GM12878 (cell line): ENCODE data around the gene ZBTB42.

ENCODE experiments used
- ATF7 ChIP-seq: fragments of 450-650 bp; IDR thresholded peaks from 2 replicates; pipeline ENCODE4 v1.6.1; 2016; ENCODE audit warnings: low read depth, mild to moderate bottlenecking
- CEBPB ChIP-seq, 2 experiments: fragments of 150-350 bp in 1 of 2; IDR thresholded peaks; 2 replicates each; pipeline ENCODE4 v1.6.1; 2012 to 2014; ENCODE audit warnings: low read depth in 2 of 2, low read length in 2 of 2, borderline replicate concordance in 1 of 2, inconsistent platforms in 1 of 2
- EZH2 ChIP-seq: IDR thresholded peaks from 2 replicates; pipeline ENCODE4 v1.6.1; 2012; ENCODE audit warnings: low read depth, mild to moderate bottlenecking, control low read depth, inconsistent platforms, low read length, borderline replicate concordance; ENCODE audit not compliant: control insufficient read depth
- MAX ChIP-seq: IDR thresholded peaks from 2 replicates; pipeline ENCODE4 v1.6.1; 2012; ENCODE audit warnings: low read depth, low read length, improper control_type of control experiment
- POLR2A ChIP-seq: IDR thresholded peaks from 2 replicates; pipeline ENCODE4 v1.6.1; 2011; ENCODE audit warnings: low read depth, mild to moderate bottlenecking, low read length
- POLR2AphosphoS5 ChIP-seq: IDR thresholded peaks from 2 replicates; pipeline ENCODE4 v1.6.1; 2011; ENCODE audit warnings: mild to moderate bottlenecking, low read length, inconsistent platforms
- RFX5 ChIP-seq: IDR thresholded peaks from 2 replicates; pipeline ENCODE4 v1.6.1; 2011; ENCODE audit warnings: low read depth, low read length, improper control_type of control experiment
- SPI1 ChIP-seq: IDR thresholded peaks from 2 replicates; pipeline ENCODE4 v1.6.1; 2011; ENCODE audit warnings: low read depth, mild to moderate bottlenecking, low read length, moderate library complexity, borderline replicate concordance; ENCODE audit not compliant: insufficient read depth
- TAF1 ChIP-seq: IDR thresholded peaks from 2 replicates; pipeline ENCODE4 v1.6.1; 2011; ENCODE audit warnings: mild to moderate bottlenecking, low read depth, low read length, borderline replicate concordance
- ZBTB4 ChIP-seq: fragments of 450-650 bp; formaldehyde crosslinking; IDR thresholded peaks from 2 replicates; pipeline ENCODE4 v1.4.0; 2022; ENCODE audit warnings: mild to moderate bottlenecking, moderate library complexity
- TF ChIP-seq, protein P1 (sequence below), 3 experiments: IDR thresholded peaks in 2 of 3; conservative IDR thresholded peaks in 1 of 3; 2 replicates each; pipeline ENCODE4 v1.5.1; 2011; ENCODE audit warnings: low read depth in 3 of 3, low read length in 3 of 3, mild to moderate bottlenecking in 3 of 3, control low read depth in 2 of 3, moderate library complexity in 2 of 3, inconsistent platforms in 1 of 3, mixed read lengths in 1 of 3; ENCODE audit not compliant: control insufficient read depth in 2 of 3, insufficient read depth in 1 of 3; ENCODE audit errors: extremely low read depth in 1 of 3
- TF ChIP-seq, protein P2 (sequence below): IDR thresholded peaks from 2 replicates; pipeline ENCODE4 v1.6.1; 2011; ENCODE audit warnings: low read depth, low read length, improper control_type of control experiment, borderline replicate concordance

- TF ChIP-seq, protein P1, sequence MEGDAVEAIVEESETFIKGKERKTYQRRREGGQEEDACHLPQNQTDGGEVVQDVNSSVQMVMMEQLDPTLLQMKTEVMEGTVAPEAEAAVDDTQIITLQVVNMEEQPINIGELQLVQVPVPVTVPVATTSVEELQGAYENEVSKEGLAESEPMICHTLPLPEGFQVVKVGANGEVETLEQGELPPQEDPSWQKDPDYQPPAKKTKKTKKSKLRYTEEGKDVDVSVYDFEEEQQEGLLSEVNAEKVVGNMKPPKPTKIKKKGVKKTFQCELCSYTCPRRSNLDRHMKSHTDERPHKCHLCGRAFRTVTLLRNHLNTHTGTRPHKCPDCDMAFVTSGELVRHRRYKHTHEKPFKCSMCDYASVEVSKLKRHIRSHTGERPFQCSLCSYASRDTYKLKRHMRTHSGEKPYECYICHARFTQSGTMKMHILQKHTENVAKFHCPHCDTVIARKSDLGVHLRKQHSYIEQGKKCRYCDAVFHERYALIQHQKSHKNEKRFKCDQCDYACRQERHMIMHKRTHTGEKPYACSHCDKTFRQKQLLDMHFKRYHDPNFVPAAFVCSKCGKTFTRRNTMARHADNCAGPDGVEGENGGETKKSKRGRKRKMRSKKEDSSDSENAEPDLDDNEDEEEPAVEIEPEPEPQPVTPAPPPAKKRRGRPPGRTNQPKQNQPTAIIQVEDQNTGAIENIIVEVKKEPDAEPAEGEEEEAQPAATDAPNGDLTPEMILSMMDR (IDR thresholded peaks at IDR 0.05 in 2 of 3, conservative IDR thresholded peaks at IDR 0.05 in 1 of 3; ENCODE audit: control insufficient read depth in 2 of 3, extremely low read depth in 1 of 3, insufficient read depth in 1 of 3, low read depth in 3 of 3, low read length in 3 of 3): no peak
- no peak for TF ChIP-seq CEBPB (IDR thresholded peaks at IDR 0.05; ENCODE audit: borderline replicate concordance in 1 of 2, low read depth in 2 of 2, low read length in 2 of 2)
- TF ChIP-seq ATF7: peak; percentile 74
- TF ChIP-seq POLR2AphosphoS5: peak; percentile 90; the same call in 1 of the 2 replicates
- TF ChIP-seq MAX: peak; percentile 73; the same call in 1 of the 2 replicates
- TF ChIP-seq RFX5: peak; percentile 69
- no peak for TF ChIP-seq SPI1
- peak; percentile 58; the same call in 1 of the 2 replicates for TF ChIP-seq TAF1
- TF ChIP-seq POLR2A: peak; percentile 98
- TF ChIP-seq, protein P2, sequence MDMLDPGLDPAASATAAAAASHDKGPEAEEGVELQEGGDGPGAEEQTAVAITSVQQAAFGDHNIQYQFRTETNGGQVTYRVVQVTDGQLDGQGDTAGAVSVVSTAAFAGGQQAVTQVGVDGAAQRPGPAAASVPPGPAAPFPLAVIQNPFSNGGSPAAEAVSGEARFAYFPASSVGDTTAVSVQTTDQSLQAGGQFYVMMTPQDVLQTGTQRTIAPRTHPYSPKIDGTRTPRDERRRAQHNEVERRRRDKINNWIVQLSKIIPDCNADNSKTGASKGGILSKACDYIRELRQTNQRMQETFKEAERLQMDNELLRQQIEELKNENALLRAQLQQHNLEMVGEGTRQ: no peak
- TF ChIP-seq EZH2: no peak
- TF ChIP-seq ZBTB4: no peak
Measured at GRCh38 chr14:104752735-104753527, 48.0 kb upstream of the ZBTB42 start, which contains the start of gene SIVA1.
